Prostate gland (tissue), 2 donors: Measurements from ENCODE around the gene ENHO. TPM values are rescaled to one million over a fixed set of nuclear protein-coding genes. Genes with fewer than 3 reads are reported as not detected.

Source experiments
- DNase-seq: peaks from one replicate; pipeline ENCODE4 v3.0.0-alpha.2; 2019; ENCODE audit warnings: low spot score
- H3K27ac ChIP-seq, 2 donors: fragments of 200-600 bp; sonication (generic); 2 replicates each; pipeline ENCODE4 v1.5.1; 2017 to 2019
- H3K27me3 ChIP-seq: fragments of 200-600 bp; sonication (generic); replicated peaks from 2 replicates; pipeline ENCODE4 v1.5.1; 2019; ENCODE audit not compliant: insufficient read depth
- H3K36me3 ChIP-seq, 2 donors: fragments of 200-600 bp; sonication (generic); 1 replicate in 1 of 2; 2 replicates in 1 of 2; pipeline versions ENCODE4 v1.5.1 to v1.8.1; 2017 to 2019
- H3K4me1 ChIP-seq: fragments of 200-600 bp; sonication (generic); replicated peaks from 2 replicates; pipeline ENCODE4 v1.5.1; 2019
- H3K4me3 ChIP-seq, 2 donors: fragments of 200-600 bp; sonication (generic); 2 replicates each; pipeline ENCODE4 v1.5.1; 2017 to 2019
- H3K9me3 ChIP-seq: fragments of 200-600 bp; sonication (generic); 2 replicates; pipeline ENCODE4 v1.5.1; 2017
- CTCF ChIP-seq, 4 experiments: fragments of 200-600 bp in 2 of 4; fragments of 450-650 bp in 2 of 4; sonication (generic) in 2 of 4; IDR thresholded peaks; 1 replicate in 3 of 4; 2 replicates in 1 of 4; pipeline ENCODE4 v1.5.1; 2016 to 2019; ENCODE audit warnings: antibody characterized with exemption in 4 of 4, mild to moderate bottlenecking in 2 of 4, moderate library complexity in 2 of 4
- POLR2A ChIP-seq: fragments of 450-650 bp; IDR thresholded peaks from one replicate; pipeline ENCODE4 v1.6.1; 2016; ENCODE audit warnings: antibody characterized with exemption, mild to moderate bottlenecking
- POLR2AphosphoS5 ChIP-seq: sonication (generic); formaldehyde crosslinking; IDR thresholded peaks from one replicate; pipeline ENCODE4 v1.6.1; 2017; ENCODE audit warnings: antibody characterized with exemption
- WGBS: methylation state at CpG from one replicate; pipeline ENCODE4 v1.1.5; 2018; 5-methylcytosine and 5-hydroxymethylcytosine counted together
- intact Hi-C: fragments of 100-400 bp; cut with DNase I; formaldehyde crosslinking; loops from one replicate; pipeline ENCODE4 v1.14.2; 2022
- total RNA-seq, 2 donors: library from RNA; depleted of rRNA; stranded (reverse); fragments of >200 nt; gene quantifications; one replicate each; pipeline ENCODE4 v1.1.0, GENCODE V29; 2016

The ENHO gene
- total RNA-seq, 2 donors from 2014 or later: 20.9 to 28.2 TPM

GRCh38 chr9:34559624-34560455 lies 37.0 kb upstream of the ENHO start:
- WGBS: 26% methylated on average over 18 of the region's 21 CpGs
- intact Hi-C loops: no loop called here
- Histone ChIP-seq H3K27me3 (no peaks in the 10 kb centered on the region), H3K36me3 (no peaks in the 10 kb centered on the region), H3K4me3 (no peak overlapping the region), H3K4me1 (no peaks in the 10 kb centered on the region), H3K27ac (peak overlapping the region in 1 of 2 donors; percentile 11), H3K9me3 (no peaks in the 10 kb centered on the region)
- TF ChIP-seq CTCF (IDR thresholded peaks at IDR 0.05): no peak
- TF ChIP-seq POLR2AphosphoS5: no peak
- TF ChIP-seq POLR2A: no peak
- no peak for DNase-seq

- Histone ChIP-seq H3K4me3 (no peak overlapping the region), H3K27me3 (no peaks in the 10 kb centered on the region), H3K4me1 (no peaks in the 10 kb centered on the region), H3K9me3 (no peaks in the 10 kb centered on the region), H3K27ac (peak overlapping the region in 1 of 2 donors; percentile 11), H3K36me3 (no peaks in the 10 kb centered on the region)
- intact Hi-C loops: no loop called here
- DNase-seq: no peak
- TF ChIP-seq POLR2AphosphoS5 (peak; percentile 36), POLR2A (no peak)
- WGBS: 32% methylated on average over 17 of the region's 17 CpGs
Observed at GRCh38 chr9:34558919-34559623, 36.3 kb upstream of the ENHO start.

GRCh38 chr9:34558364-34558763 lies 35.6 kb upstream of the ENHO start:
- TF ChIP-seq POLR2A (no peak), CTCF (IDR thresholded peaks at IDR 0.05) (no peak), POLR2AphosphoS5 (no peak)
- no peak overlapping the region for H3K4me3 ChIP-seq
- no peak overlapping the region for H3K27ac ChIP-seq
- no peaks in the 10 kb centered on the region for H3K27me3 ChIP-seq
- H3K9me3 ChIP-seq: no peaks in the 10 kb centered on the region
- intact Hi-C loops: no loop called here
- H3K36me3 ChIP-seq: no peaks in the 10 kb centered on the region
- DNase-seq: no peak
- H3K4me1 ChIP-seq: no peaks in the 10 kb centered on the region
- WGBS: 83% methylated on average over 7 of the region's 9 CpGs

GRCh38 chr9:34557426-34558321 lies 34.9 kb upstream of the ENHO start:
- 80% methylated on average over 19 of the region's 19 CpGs for WGBS
- H3K9me3 ChIP-seq: no peaks in the 10 kb centered on the region
- H3K27me3 ChIP-seq: no peaks in the 10 kb centered on the region
- no peaks in the 10 kb centered on the region for H3K36me3 ChIP-seq
- no peak for TF ChIP-seq CTCF (IDR thresholded peaks at IDR 0.05)
- TF ChIP-seq POLR2A: no peak
- TF ChIP-seq POLR2AphosphoS5: no peak
- no peaks in the 10 kb centered on the region for H3K4me1 ChIP-seq
- H3K27ac ChIP-seq: no peak overlapping the region
- DNase-seq: no peak
- intact Hi-C loops: no loop called here
- H3K4me3 ChIP-seq: no peak overlapping the region

GRCh38 chr9:34556949-34557348 lies 34.2 kb upstream of the ENHO start:
- Histone ChIP-seq H3K27me3 (no peaks in the 10 kb centered on the region), H3K36me3 (no peaks in the 10 kb centered on the region), H3K4me3 (no peak overlapping the region), H3K4me1 (no peaks in the 10 kb centered on the region), H3K27ac (no peak overlapping the region), H3K9me3 (no peaks in the 10 kb centered on the region)
- DNase-seq: no peak
- WGBS: 70% methylated on average over 6 of the region's 6 CpGs
- intact Hi-C loops: no loop called here
- TF ChIP-seq CTCF (IDR thresholded peaks at IDR 0.05) (no peak), POLR2A (no peak), POLR2AphosphoS5 (no peak)
